Endodermal cell (in vitro differentiated cells): ENCODE measurements around the gene KIF16B. TPM values are rescaled to one million over a fixed set of nuclear protein-coding genes. Genes with fewer than 3 reads are reported as not detected.

ENCODE experiments used
- DNase-seq: peaks from one replicate; pipeline ENCODE4 v3.0.0-alpha.2; 2017
- H3K27ac ChIP-seq: 2 replicates; pipeline ENCODE4 v1.5.1; 2013; ENCODE audit warnings: mild to moderate bottlenecking, low read depth, low read length, moderate library complexity
- H3K27me3 ChIP-seq: 2 replicates; pipeline ENCODE4 v1.6.1; 2013; ENCODE audit warnings: mild to moderate bottlenecking, low read length, moderate library complexity; ENCODE audit not compliant: insufficient read depth, control insufficient read depth, poor library complexity, severe bottlenecking
- H3K36me3 ChIP-seq: 2 replicates; pipeline ENCODE4 v1.7.0; 2013; ENCODE audit warnings: mild to moderate bottlenecking, low read length, moderate library complexity; ENCODE audit not compliant: control insufficient read depth, insufficient read depth
- H3K4me1 ChIP-seq: one replicate; pipeline ENCODE4 v1.7.0; 2013; ENCODE audit warnings: low read length; ENCODE audit not compliant: control insufficient read depth, insufficient read depth
- H3K4me3 ChIP-seq: 2 replicates; pipeline ENCODE4 v1.5.1; 2013; ENCODE audit warnings: mild to moderate bottlenecking, low read length, moderate library complexity
- H3K9ac ChIP-seq: 2 replicates; pipeline ENCODE4 v1.6.1; 2013; ENCODE audit warnings: mild to moderate bottlenecking, low read length, moderate library complexity; ENCODE audit not compliant: poor library complexity, severe bottlenecking; ENCODE audit errors: extremely low read depth
- H3K9me3 ChIP-seq: 2 replicates; pipeline ENCODE4 v1.6.1; 2013; ENCODE audit warnings: mild to moderate bottlenecking, low read length, moderate library complexity; ENCODE audit not compliant: control insufficient read depth
- H3K27ac Mint-ChIP-seq: 2 replicates; pipeline ENCODE4 v1.8.0; 2020; ENCODE audit warnings: mixed read lengths
- H3K27me3 Mint-ChIP-seq: 2 replicates; pipeline ENCODE4 v1.8.0; 2021; ENCODE audit warnings: mild to moderate bottlenecking, mixed read lengths; ENCODE audit not compliant: insufficient read depth
- H3K36me3 Mint-ChIP-seq: 2 replicates; pipeline ENCODE4 v1.8.0; 2020; ENCODE audit warnings: low read depth, mixed read lengths
- H3K4me1 Mint-ChIP-seq: 2 replicates; pipeline ENCODE4 v1.8.0; 2020; ENCODE audit warnings: mixed read lengths
- H3K4me3 Mint-ChIP-seq: 2 replicates; pipeline ENCODE4 v1.8.0; 2020; ENCODE audit warnings: mild to moderate bottlenecking, moderate library complexity, mixed read lengths
- H3K9me3 Mint-ChIP-seq: 2 replicates; pipeline ENCODE4 v1.8.0; 2020; ENCODE audit warnings: mild to moderate bottlenecking, mixed read lengths
- WGBS, 2 experiments: methylation state at CpG; one replicate each; pipeline versions ENCODE4 v1.1.5 to v1.1.7; 2013; ENCODE audit warnings: missing lambda C conversion rate in 2 of 2, mixed read lengths in 1 of 2; ENCODE audit not compliant: insufficient coverage in 1 of 2, insufficient read length in 1 of 2; 5-methylcytosine and 5-hydroxymethylcytosine counted together
- total RNA-seq, 2 donors: library from RNA; stranded (reverse); fragmentation: NEBNext Ultra II Directional in 1 of 2; extraction: Animal tissue kit (Norgen Biotek cat#: 25700) in 1 of 2; gene quantifications; 2 replicates in 1 of 2; 3 replicates in 1 of 2; pipeline ENCODE4 v1.2.1, GENCODE V29; 2021
- TF ChIP-seq, protein P1 (sequence below): fragments of 200-600 bp; sonication (generic); conservative IDR thresholded peaks from 2 replicates; pipeline ENCODE4 v1.5.0; 2021; ENCODE audit warnings: antibody characterized with exemption, mild to moderate bottlenecking

KIF16B gene
- total RNA-seq, 2 donors from 2014 or later = 17.3 to 18.8 TPM

DNA sequence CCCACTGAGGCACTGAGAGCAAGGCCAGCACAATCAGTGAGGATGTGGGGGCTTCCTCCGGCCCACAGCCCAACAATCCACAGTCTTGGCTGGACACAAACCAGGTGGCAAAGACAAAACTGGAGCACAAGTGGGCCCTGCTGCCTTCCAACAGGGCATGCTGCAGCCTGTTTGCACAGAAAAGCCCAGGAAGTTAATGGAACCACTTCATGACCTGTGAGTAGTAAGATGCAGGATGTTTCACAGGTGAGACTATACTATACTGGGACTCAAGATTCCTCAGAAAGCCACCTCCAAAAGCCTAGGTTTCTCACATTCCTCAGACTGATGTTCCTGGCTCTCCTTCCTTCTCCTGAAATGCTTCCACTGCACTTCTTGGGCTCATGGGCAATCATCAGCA is 235.5 kb downstream of the KIF16B start:
- no peaks in the 10 kb centered on the region for H3K36me3 ChIP-seq
- no peak overlapping the region for H3K27ac Mint-ChIP-seq
- no peak overlapping the region for H3K4me3 Mint-ChIP-seq
- no peaks in the 10 kb centered on the region for H3K9me3 Mint-ChIP-seq
- H3K27me3 Mint-ChIP-seq = no peaks in the 10 kb centered on the region
- no peak for DNase-seq
- H3K4me3 ChIP-seq = no peak overlapping the region
- H3K4me1 ChIP-seq = no peaks in the 10 kb centered on the region
- H3K9me3 ChIP-seq = peaks cover 19% of the 10 kb centered on the region
- H3K4me1 Mint-ChIP-seq = no peaks in the 10 kb centered on the region
- H3K9ac ChIP-seq = no peak overlapping the region
- H3K36me3 Mint-ChIP-seq = peaks cover 22% of the 10 kb centered on the region
- no peaks in the 10 kb centered on the region for H3K27me3 ChIP-seq
- whole genome bisulfite sequencing, 2 experiments = 95 to 100% methylated on average over 1 of the region's 1 CpG
- no peak overlapping the region for H3K27ac ChIP-seq
- TF ChIP-seq, protein P1, sequence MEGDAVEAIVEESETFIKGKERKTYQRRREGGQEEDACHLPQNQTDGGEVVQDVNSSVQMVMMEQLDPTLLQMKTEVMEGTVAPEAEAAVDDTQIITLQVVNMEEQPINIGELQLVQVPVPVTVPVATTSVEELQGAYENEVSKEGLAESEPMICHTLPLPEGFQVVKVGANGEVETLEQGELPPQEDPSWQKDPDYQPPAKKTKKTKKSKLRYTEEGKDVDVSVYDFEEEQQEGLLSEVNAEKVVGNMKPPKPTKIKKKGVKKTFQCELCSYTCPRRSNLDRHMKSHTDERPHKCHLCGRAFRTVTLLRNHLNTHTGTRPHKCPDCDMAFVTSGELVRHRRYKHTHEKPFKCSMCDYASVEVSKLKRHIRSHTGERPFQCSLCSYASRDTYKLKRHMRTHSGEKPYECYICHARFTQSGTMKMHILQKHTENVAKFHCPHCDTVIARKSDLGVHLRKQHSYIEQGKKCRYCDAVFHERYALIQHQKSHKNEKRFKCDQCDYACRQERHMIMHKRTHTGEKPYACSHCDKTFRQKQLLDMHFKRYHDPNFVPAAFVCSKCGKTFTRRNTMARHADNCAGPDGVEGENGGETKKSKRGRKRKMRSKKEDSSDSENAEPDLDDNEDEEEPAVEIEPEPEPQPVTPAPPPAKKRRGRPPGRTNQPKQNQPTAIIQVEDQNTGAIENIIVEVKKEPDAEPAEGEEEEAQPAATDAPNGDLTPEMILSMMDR = no peak

DNA sequence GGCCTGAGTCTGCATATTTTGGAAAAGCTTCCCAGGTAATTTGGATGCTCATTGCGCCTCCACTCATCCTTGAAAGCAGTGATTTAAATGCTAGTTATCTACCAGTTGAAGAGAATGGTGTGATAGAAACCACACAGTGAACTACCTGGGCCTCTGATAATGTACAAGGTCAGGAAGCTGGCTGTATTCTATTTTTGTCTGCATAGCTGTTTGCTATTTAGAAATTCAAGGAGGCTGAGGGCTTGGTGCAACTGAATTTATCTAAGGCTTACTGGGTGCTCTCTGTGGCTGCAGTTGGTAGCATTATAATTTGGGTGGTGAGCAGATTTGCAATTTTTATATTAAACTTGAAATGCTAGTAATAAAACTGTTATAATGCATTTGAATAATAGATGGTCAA is 245.6 kb downstream of the KIF16B start:
- Histone ChIP-seq H3K4me3 (no peak overlapping the region), H3K27ac (no peak overlapping the region), H3K9ac (no peak overlapping the region), H3K27me3 (no peaks in the 10 kb centered on the region), H3K4me1 (no peaks in the 10 kb centered on the region), H3K36me3 (peaks cover 5% of the 10 kb centered on the region), H3K9me3 (peaks cover 14% of the 10 kb centered on the region)
- TF ChIP-seq, protein P1 = no peak
- no peak for DNase-seq
- Mint-ChIP-seq H3K9me3 (peaks cover 22% of the 10 kb centered on the region), H3K27ac (no peak overlapping the region), H3K27me3 (no peaks in the 10 kb centered on the region), H3K36me3 (peaks cover 29% of the 10 kb centered on the region), H3K4me3 (no peak overlapping the region), H3K4me1 (peaks cover 10% of the 10 kb centered on the region)
- WGBS, 2 experiments = 97 to 100% methylated on average over 1 of the region's 1 CpG

DNA sequence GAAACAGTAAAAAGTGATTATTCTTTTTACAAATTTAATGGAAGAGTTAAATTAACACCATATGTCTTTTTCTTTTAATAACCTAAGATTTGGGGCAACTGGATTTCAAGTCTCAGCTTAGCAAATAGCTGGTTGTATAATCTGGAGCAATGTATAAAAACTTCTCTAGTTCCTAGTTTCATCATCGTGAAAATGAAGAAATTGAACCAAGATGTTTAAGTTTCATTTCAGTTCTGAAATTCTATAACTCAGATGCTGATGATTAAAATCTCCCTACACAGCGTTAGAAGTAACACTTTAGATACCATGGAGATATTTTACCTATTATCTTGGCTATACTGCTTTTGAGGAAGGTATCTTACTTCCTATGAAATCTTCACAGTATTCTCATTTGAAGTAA is 252.0 kb downstream of the KIF16B start:
- DNase-seq = no peak
- no peak overlapping the region for H3K4me3 ChIP-seq
- peaks cover 13% of the 10 kb centered on the region for H3K9me3 Mint-ChIP-seq
- H3K27ac Mint-ChIP-seq = no peak overlapping the region
- no peak overlapping the region for H3K27ac ChIP-seq
- H3K36me3 ChIP-seq = no peaks in the 10 kb centered on the region
- H3K4me1 Mint-ChIP-seq = peaks cover 10% of the 10 kb centered on the region
- H3K27me3 ChIP-seq = no peaks in the 10 kb centered on the region
- H3K9me3 ChIP-seq = no peaks in the 10 kb centered on the region
- WGBS, 2 experiments = 95 to 100% methylated on average over 1 to 2 of the region's 2 CpGs
- no peak overlapping the region for H3K4me3 Mint-ChIP-seq
- peaks cover 18% of the 10 kb centered on the region for H3K36me3 Mint-ChIP-seq
- no peaks in the 10 kb centered on the region for H3K4me1 ChIP-seq
- no peaks in the 10 kb centered on the region for H3K27me3 Mint-ChIP-seq
- H3K9ac ChIP-seq = no peak overlapping the region
- TF ChIP-seq, protein P1 = no peak
